ENCODE measurements around the gene FAM216B. TPM values are rescaled to one million over a fixed set of nuclear protein-coding genes. Genes with fewer than 3 reads are reported as not detected.

Gene FAM216B
- not detected for total RNA-seq (ENCODE audit: unreplicated experiment)
- long read RNA-seq, result 0 reads

DNA sequence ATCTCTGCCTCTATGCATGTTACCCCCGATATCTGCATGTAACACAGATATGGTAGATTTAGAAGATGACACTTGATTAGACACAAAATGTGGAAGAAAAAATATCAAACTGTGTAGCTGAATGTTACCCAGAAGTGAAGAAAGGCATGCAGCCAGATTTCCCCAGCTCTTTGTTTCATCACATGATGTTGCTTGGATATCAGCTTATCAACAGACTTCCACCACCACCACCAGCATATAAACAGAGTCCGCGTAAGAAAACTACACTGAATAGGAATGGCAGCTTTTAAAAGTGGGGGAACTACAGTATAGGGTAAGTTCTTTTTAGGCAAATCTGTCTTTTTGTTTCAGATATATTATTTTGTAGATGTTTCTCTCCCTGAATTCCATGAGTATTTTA is at the start of gene FAM216B:
TSS of gene FAM216B (plus strand) at position 233 of the 400 bp plus-strand sequence. CDS start 2,484 bp downstream, outside the sequence.
- peaks cover 12% of the 10 kb centered on the region for H3K4me1 Mint-ChIP-seq (ENCODE audit: low read depth, unreplicated experiment)
- DNase-seq, result no peak
- peak within 1 kb of the TSS; percentile 56 for H3K27ac Mint-ChIP-seq (ENCODE audit: unreplicated experiment)
- no peaks in the 10 kb centered on the region for H3K36me3 Mint-ChIP-seq (ENCODE audit: unreplicated experiment)
- H3K27me3 Mint-ChIP-seq (ENCODE audit: unreplicated experiment), result peaks cover 2% of the 10 kb centered on the region
- H3K4me3 Mint-ChIP-seq (ENCODE audit: unreplicated experiment), result no peak within 1 kb of the TSS
- TF ChIP-seq, protein P1, sequence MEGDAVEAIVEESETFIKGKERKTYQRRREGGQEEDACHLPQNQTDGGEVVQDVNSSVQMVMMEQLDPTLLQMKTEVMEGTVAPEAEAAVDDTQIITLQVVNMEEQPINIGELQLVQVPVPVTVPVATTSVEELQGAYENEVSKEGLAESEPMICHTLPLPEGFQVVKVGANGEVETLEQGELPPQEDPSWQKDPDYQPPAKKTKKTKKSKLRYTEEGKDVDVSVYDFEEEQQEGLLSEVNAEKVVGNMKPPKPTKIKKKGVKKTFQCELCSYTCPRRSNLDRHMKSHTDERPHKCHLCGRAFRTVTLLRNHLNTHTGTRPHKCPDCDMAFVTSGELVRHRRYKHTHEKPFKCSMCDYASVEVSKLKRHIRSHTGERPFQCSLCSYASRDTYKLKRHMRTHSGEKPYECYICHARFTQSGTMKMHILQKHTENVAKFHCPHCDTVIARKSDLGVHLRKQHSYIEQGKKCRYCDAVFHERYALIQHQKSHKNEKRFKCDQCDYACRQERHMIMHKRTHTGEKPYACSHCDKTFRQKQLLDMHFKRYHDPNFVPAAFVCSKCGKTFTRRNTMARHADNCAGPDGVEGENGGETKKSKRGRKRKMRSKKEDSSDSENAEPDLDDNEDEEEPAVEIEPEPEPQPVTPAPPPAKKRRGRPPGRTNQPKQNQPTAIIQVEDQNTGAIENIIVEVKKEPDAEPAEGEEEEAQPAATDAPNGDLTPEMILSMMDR (IDR thresholded peaks at IDR 0.05; ENCODE audit: partially characterized antibody, unreplicated experiment), result no peak
- H3K9me3 Mint-ChIP-seq (ENCODE audit: unreplicated experiment), result no peaks in the 10 kb centered on the region

DNA sequence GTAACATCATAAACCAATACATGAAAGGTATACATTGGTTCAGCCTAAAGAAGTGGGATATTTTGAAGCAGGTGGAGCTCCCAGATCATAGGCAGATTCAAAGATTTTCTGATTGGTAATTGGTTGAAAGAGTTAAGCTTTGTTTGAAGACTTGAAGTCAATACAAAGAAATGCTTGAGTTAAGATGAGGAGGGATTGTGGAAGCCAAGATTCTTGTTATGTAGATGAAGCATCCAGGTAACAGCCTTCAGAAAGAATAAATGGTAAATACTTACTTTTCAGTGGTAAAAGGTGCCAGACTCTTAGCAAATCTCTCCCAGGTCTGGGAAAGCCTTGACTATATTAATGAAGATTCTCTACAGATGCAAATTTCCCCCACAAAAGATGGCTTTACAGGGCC is 49.3 kb upstream of the FAM216B start:
- Mint-ChIP-seq H3K36me3 (ENCODE audit: unreplicated experiment) (no peaks in the 10 kb centered on the region), H3K9me3 (ENCODE audit: unreplicated experiment) (no peaks in the 10 kb centered on the region), H3K4me1 (ENCODE audit: low read depth, unreplicated experiment) (no peaks in the 10 kb centered on the region), H3K27me3 (ENCODE audit: unreplicated experiment) (no peaks in the 10 kb centered on the region), H3K27ac (ENCODE audit: unreplicated experiment) (no peak overlapping the region), H3K4me3 (ENCODE audit: unreplicated experiment) (no peak overlapping the region)
- DNase-seq, result no peak
- TF ChIP-seq, protein P1 (IDR thresholded peaks at IDR 0.05; ENCODE audit: partially characterized antibody, unreplicated experiment), result no peak

DNA sequence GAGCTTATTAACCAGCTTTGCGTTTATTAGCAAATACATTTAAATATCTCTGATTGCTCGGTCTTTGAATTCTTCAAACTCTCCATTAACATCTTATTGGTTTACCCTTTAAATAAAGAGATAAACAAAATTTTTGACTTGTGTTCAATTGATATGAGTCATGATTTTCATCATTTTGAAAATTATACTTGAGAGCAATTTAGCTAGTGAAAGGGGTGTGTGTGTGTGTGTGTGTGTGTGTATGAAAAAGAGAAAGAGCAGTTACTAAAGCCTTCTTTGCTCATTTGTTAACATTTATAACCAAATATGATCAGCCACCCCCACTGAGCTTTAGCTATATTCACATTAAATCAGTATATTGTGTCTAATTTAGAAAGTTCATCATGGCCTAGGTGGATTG is 48.3 kb upstream of the FAM216B start:
- Mint-ChIP-seq H3K27ac (ENCODE audit: unreplicated experiment) (no peak overlapping the region), H3K36me3 (ENCODE audit: unreplicated experiment) (no peaks in the 10 kb centered on the region), H3K4me3 (ENCODE audit: unreplicated experiment) (no peak overlapping the region)

DNA sequence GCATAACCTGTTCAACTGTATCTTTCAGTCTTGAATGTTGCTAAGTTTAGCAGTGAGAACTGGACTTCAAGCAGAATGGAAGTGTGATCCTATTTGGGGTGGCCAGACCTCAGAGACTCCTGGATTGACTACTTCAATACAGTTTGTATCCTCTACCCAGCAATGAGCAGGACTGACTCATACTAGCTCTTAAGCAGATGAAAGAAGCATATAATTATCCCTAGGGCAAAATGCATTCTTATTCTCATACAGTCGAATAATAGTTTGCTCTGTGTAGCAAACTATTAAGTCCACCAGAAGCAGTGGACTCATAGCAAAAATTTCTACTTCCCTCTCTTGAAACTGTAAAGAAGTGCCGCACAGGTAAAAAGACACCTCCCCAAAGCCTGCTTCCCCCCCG is 46.4 kb upstream of the FAM216B start:
- Mint-ChIP-seq H3K36me3 (ENCODE audit: unreplicated experiment) (no peaks in the 10 kb centered on the region), H3K27me3 (ENCODE audit: unreplicated experiment) (no peaks in the 10 kb centered on the region), H3K27ac (ENCODE audit: unreplicated experiment) (no peak overlapping the region), H3K9me3 (ENCODE audit: unreplicated experiment) (no peaks in the 10 kb centered on the region), H3K4me3 (ENCODE audit: unreplicated experiment) (no peak overlapping the region), H3K4me1 (ENCODE audit: low read depth, unreplicated experiment) (no peaks in the 10 kb centered on the region)
- DNase-seq, result no peak
- TF ChIP-seq, protein P1 (IDR thresholded peaks at IDR 0.05; ENCODE audit: partially characterized antibody, unreplicated experiment), result no peak

More for the DNA sequence above, 48.3 kb upstream of the FAM216B start:
- TF ChIP-seq, protein P1 (IDR thresholded peaks at IDR 0.05; ENCODE audit: partially characterized antibody, unreplicated experiment), result no peak
- Mint-ChIP-seq H3K9me3 (ENCODE audit: unreplicated experiment) (no peaks in the 10 kb centered on the region), H3K27me3 (ENCODE audit: unreplicated experiment) (no peaks in the 10 kb centered on the region), H3K4me1 (ENCODE audit: low read depth, unreplicated experiment) (no peaks in the 10 kb centered on the region)
- DNase-seq, result no peak

DNA sequence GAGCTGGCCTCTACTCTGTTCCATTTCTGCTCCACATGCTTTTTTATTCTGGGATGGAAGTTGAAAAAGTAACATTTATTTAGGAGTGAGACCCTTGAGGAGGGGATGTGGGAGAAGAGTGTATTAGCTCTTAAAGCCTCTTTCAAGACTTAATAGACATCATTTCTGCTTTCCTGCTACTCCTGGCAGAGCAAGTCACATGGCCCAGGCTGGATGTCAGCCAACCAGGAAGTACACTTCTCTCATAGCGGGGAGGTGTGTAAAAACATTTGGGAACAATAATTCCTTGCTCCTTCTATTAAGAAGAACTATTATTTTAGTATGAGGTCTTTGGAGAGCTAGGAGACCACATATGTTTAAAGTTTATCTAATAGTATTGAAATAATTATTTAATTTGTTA is 40.6 kb upstream of the FAM216B start:
- TF ChIP-seq, protein P1 (IDR thresholded peaks at IDR 0.05; ENCODE audit: partially characterized antibody, unreplicated experiment), result no peak
- H3K4me1 Mint-ChIP-seq (ENCODE audit: low read depth, unreplicated experiment), result peaks cover 2% of the 10 kb centered on the region
- no peak for DNase-seq
- no peak overlapping the region for H3K27ac Mint-ChIP-seq (ENCODE audit: unreplicated experiment)
- no peak overlapping the region for H3K4me3 Mint-ChIP-seq (ENCODE audit: unreplicated experiment)
- no peaks in the 10 kb centered on the region for H3K36me3 Mint-ChIP-seq (ENCODE audit: unreplicated experiment)
- H3K27me3 Mint-ChIP-seq (ENCODE audit: unreplicated experiment), result peaks cover 1% of the 10 kb centered on the region
- H3K9me3 Mint-ChIP-seq (ENCODE audit: unreplicated experiment), result peaks cover 1% of the 10 kb centered on the region
